OCI-LY7 (cell line): ENCODE results near the gene ZC2HC1C. TPM values are rescaled to one million over a fixed set of nuclear protein-coding genes. Genes with fewer than 3 reads are reported as not detected.

Source experiments
- BruUV-seq: library from RNA; stranded (reverse); fragments of 400-500 nt; replicated peaks from 2 replicates; lab custom pipeline; 2021; lab: Mats Ljungman, UMichigan
- CTCF ChIA-PET: fragments of 300-600 bp; sonication (Branson Sonifier 250); formaldehyde crosslinking; loops from one replicate; lab custom pipeline; 2022; ENCODE audit warnings: antibody characterized with exemption; ENCODE audit not compliant: unreplicated experiment; lab: Charles Lee
- POLR2A ChIA-PET: fragments of 300-600 bp; sonication (Branson Sonifier 250); formaldehyde crosslinking; loops from one replicate; lab custom pipeline; 2022; ENCODE audit warnings: antibody characterized with exemption; lab: Charles Lee
- DNase-seq: peaks from one replicate; pipeline ENCODE4 v3.0.0-alpha.2; 2015; ENCODE audit warnings: low spot score
- H2AFZ ChIP-seq: fragments of 200-600 bp; sonication (generic), shearing (Covaris generic); 2 replicates; pipeline ENCODE4 v1.6.1; 2014; ENCODE audit warnings: mild to moderate bottlenecking, antibody characterized with exemption, low read length, moderate library complexity
- H3K27ac ChIP-seq: fragments of 200-600 bp; sonication (generic); 2 replicates; pipeline ENCODE4 v1.5.1; 2014; ENCODE audit warnings: mixed run types, low read depth, mild to moderate bottlenecking, moderate library complexity, low read length, inconsistent platforms; ENCODE audit not compliant: poor library complexity, severe bottlenecking
- H3K36me3 ChIP-seq: fragments of 200-600 bp; sonication (generic); 2 replicates; pipeline ENCODE4 v1.6.1; 2014; ENCODE audit warnings: mild to moderate bottlenecking, antibody characterized with exemption, low read length, moderate library complexity, mixed read lengths; ENCODE audit not compliant: insufficient read depth
- H3K4me1 ChIP-seq: fragments of 200-600 bp; sonication (generic); 2 replicates; pipeline ENCODE4 v1.5.1; 2014; ENCODE audit warnings: mild to moderate bottlenecking, low read length; ENCODE audit not compliant: insufficient read depth, poor library complexity, severe bottlenecking
- H3K4me2 ChIP-seq: fragments of 200-600 bp; sonication (generic); 2 replicates; pipeline ENCODE4 v1.6.1; 2014; ENCODE audit warnings: mild to moderate bottlenecking, low read length
- H3K4me3 ChIP-seq: fragments of 200-600 bp; sonication (generic); 2 replicates; pipeline ENCODE4 v1.5.1; 2014; ENCODE audit warnings: mild to moderate bottlenecking, low read depth, low read length; ENCODE audit not compliant: poor library complexity, severe bottlenecking
- H3K79me2 ChIP-seq: fragments of 200-600 bp; sonication (generic); 2 replicates; pipeline ENCODE4 v1.6.1; 2016; ENCODE audit warnings: low read depth, mild to moderate bottlenecking, low read length, moderate library complexity, mixed read lengths; ENCODE audit not compliant: insufficient read depth
- H3K9me2 ChIP-seq: fragments of 200-600 bp; sonication (generic); 2 replicates; pipeline ENCODE4 v1.6.1; 2016; ENCODE audit warnings: mild to moderate bottlenecking, low read length, mixed read lengths; ENCODE audit not compliant: insufficient read depth
- H3K9me3 ChIP-seq: fragments of 200-600 bp; sonication (generic); 2 replicates; pipeline ENCODE4 v1.6.1; 2014; ENCODE audit warnings: mild to moderate bottlenecking, mixed run types, low read length, mixed read lengths
- H4K20me1 ChIP-seq: fragments of 200-600 bp; sonication (generic); 2 replicates; pipeline ENCODE4 v1.6.1; 2014; ENCODE audit warnings: mild to moderate bottlenecking, antibody characterized with exemption, low read length, moderate library complexity, mixed read lengths; ENCODE audit not compliant: insufficient read depth
- CTCF ChIP-seq: fragments of 200-600 bp; sonication (generic); conservative IDR thresholded peaks from 2 replicates; pipeline ENCODE4 v1.5.1; 2014; ENCODE audit warnings: mild to moderate bottlenecking, antibody characterized with exemption, low read length, moderate library complexity, mixed read lengths
- EZH2phosphoT487 ChIP-seq: fragments of 200-600 bp; sonication (generic); IDR thresholded peaks from 2 replicates; pipeline ENCODE4 v1.6.1; 2018; ENCODE audit warnings: low read depth, borderline replicate concordance, mild to moderate bottlenecking, mixed run types, antibody characterized with exemption, low read length, moderate library complexity, mixed read lengths
- intact Hi-C: fragments of 100-400 bp; cut with micrococcal nuclease; formaldehyde crosslinking; loops from one replicate; pipeline ENCODE4 v1.10.0; 2022; ENCODE audit not compliant: unreplicated experiment
- total RNA-seq, 2 experiments: library from RNA; depleted of rRNA in 1 of 2; stranded (reverse); fragments of >200 nt in 1 of 2; shearing (Covaris generic) in 1 of 2; gene quantifications; 2 replicates each; pipeline ENCODE4 v1.2.3, GENCODE V29; 2014 to 2022

ZC2HC1C gene
- total RNA-seq, 2 experiments from 2014 or later: 3.4 to 3.7 TPM

GRCh38 chr14:75030147-75030546 is 39.3 kb upstream of the ZC2HC1C start:
- Histone ChIP-seq H3K4me3 (no peak overlapping the region), H4K20me1 (no peaks in the 10 kb centered on the region), H3K36me3 (no peaks in the 10 kb centered on the region), H3K4me2 (no peak overlapping the region), H3K9me3 (no peaks in the 10 kb centered on the region), H3K27ac (no peak overlapping the region), H3K4me1 (no peaks in the 10 kb centered on the region), H3K79me2 (no peaks in the 10 kb centered on the region), H3K9me2 (no peaks in the 10 kb centered on the region), H2AFZ (no peak overlapping the region)
- intact Hi-C loops: no loop called here
- CTCF ChIA-PET: no interaction called here
- POLR2A ChIA-PET: interaction anchor here (0.5 kb wide), 1 partner anchor 974 kb away, joined by 3 read pairs; no protein-coding TSS in a partner anchor
- no peak for DNase-seq
- TF ChIP-seq CTCF: no peak
- TF ChIP-seq EZH2phosphoT487: no peak
- no TSS peak for BruUV-seq

GRCh38 chr14:75032939-75033338 is 36.5 kb upstream of the ZC2HC1C start:
- ChIA-PET POLR2A (no interaction called here), CTCF (no interaction called here)
- TF ChIP-seq EZH2phosphoT487 (no peak), CTCF (no peak)
- BruUV-seq: no TSS peak
- no peak overlapping the region for H2AFZ ChIP-seq
- intact Hi-C loops: no loop called here
- no peak overlapping the region for H3K4me3 ChIP-seq
- DNase-seq: no peak
- no peaks in the 10 kb centered on the region for H3K9me2 ChIP-seq
- H3K36me3 ChIP-seq: no peaks in the 10 kb centered on the region
- H3K4me2 ChIP-seq: no peak overlapping the region
- no peaks in the 10 kb centered on the region for H4K20me1 ChIP-seq
- H3K27ac ChIP-seq: no peak overlapping the region
- H3K9me3 ChIP-seq: no peaks in the 10 kb centered on the region
- H3K4me1 ChIP-seq: no peaks in the 10 kb centered on the region
- H3K79me2 ChIP-seq: no peaks in the 10 kb centered on the region

DNA sequence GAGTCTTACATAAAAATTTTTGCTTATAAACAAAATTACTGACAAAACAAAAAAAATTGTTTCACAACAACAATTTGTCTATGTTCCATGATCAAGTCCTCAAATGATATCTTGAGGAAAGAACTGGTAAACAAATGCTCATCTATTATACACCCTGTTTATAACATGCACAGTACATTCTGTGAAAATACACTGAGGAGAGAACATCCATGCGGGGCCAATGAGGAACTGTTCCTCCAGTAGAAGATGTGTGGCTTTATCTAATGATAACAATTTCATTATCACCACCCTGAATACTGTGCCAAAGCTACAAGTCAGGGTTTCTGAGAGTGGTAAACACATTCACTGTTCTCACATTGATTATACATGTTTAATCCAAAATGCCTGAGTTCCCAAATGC is 28.9 kb upstream of the ZC2HC1C start:
- no peaks in the 10 kb centered on the region for H3K9me3 ChIP-seq
- H3K27ac ChIP-seq: no peak overlapping the region
- H3K4me1 ChIP-seq: no peaks in the 10 kb centered on the region
- no peak for DNase-seq
- BruUV-seq: no TSS peak
- no peaks in the 10 kb centered on the region for H4K20me1 ChIP-seq
- no peak overlapping the region for H3K4me3 ChIP-seq
- TF ChIP-seq EZH2phosphoT487 (no peak), CTCF (no peak)
- ChIA-PET POLR2A (no interaction called here), CTCF (no interaction called here)
- H3K36me3 ChIP-seq: no peaks in the 10 kb centered on the region
- H3K4me2 ChIP-seq: no peak overlapping the region
- no peaks in the 10 kb centered on the region for H3K9me2 ChIP-seq
- intact Hi-C loops: no loop called here
- no peaks in the 10 kb centered on the region for H3K79me2 ChIP-seq
- H2AFZ ChIP-seq: no peak overlapping the region
